PC-9 (cell line): Measurements from ENCODE around the gene UBE2Q2.

Experiments used
- CTCF ChIP-seq: fragments of 200-600 bp; sonication (generic); conservative IDR thresholded peaks from 2 replicates; pipeline ENCODE4 v1.6.1; 2017; ENCODE audit warnings: mixed run types, antibody characterized with exemption, mild to moderate bottlenecking, moderate library complexity
- EZH2 ChIP-seq: fragments of 200-600 bp; sonication (generic); IDR thresholded peaks from 2 replicates; pipeline ENCODE4 v1.8.0; 2017; ENCODE audit warnings: antibody characterized with exemption, low read depth

GRCh38 chr15:75840659-75841058, 2.6 kb upstream of the UBE2Q2 start:
- TF ChIP-seq CTCF (no peak), EZH2 (no peak)
